Trophoblast cell (in vitro differentiated cells and primary cell): ENCODE results near the gene CHRM5.

Source experiments
- DNase-seq, 2 donors: peaks; one replicate each; pipeline ENCODE4 v3.0.0-alpha.2; 2016
- H2AFZ ChIP-seq: 2 replicates; pipeline ENCODE4 v1.6.1; 2013; ENCODE audit warnings: low read length, moderate library complexity, mild to moderate bottlenecking; ENCODE audit not compliant: insufficient read depth, poor library complexity
- H2AK5ac ChIP-seq: 2 replicates; pipeline ENCODE4 v1.6.1; 2013; ENCODE audit warnings: mild to moderate bottlenecking, low read length
- H2BK120ac ChIP-seq: 2 replicates; pipeline ENCODE4 v1.6.1; 2013; ENCODE audit warnings: low read length, mild to moderate bottlenecking, moderate library complexity; ENCODE audit not compliant: insufficient read depth, poor library complexity
- H2BK12ac ChIP-seq: 2 replicates; pipeline ENCODE4 v1.6.1; 2013; ENCODE audit warnings: mild to moderate bottlenecking, low read length, moderate library complexity
- H2BK5ac ChIP-seq: 2 replicates; pipeline ENCODE4 v1.6.1; 2013; ENCODE audit warnings: low read length, low read depth, moderate library complexity, mild to moderate bottlenecking; ENCODE audit not compliant: poor library complexity
- H3K14ac ChIP-seq: 2 replicates; pipeline ENCODE4 v1.6.1; 2013; ENCODE audit warnings: mild to moderate bottlenecking, low read length
- H3K18ac ChIP-seq: 2 replicates; pipeline ENCODE4 v1.6.1; 2013; ENCODE audit warnings: mild to moderate bottlenecking, low read length
- H3K23ac ChIP-seq: 2 replicates; pipeline ENCODE4 v1.6.1; 2013; ENCODE audit warnings: low read length
- H3K27ac ChIP-seq: 2 replicates; pipeline ENCODE4 v1.5.1; 2013; ENCODE audit warnings: low read depth, mild to moderate bottlenecking, inconsistent platforms, low read length, moderate library complexity
- H3K27me3 ChIP-seq: 2 replicates; pipeline ENCODE4 v1.6.1; 2013; ENCODE audit warnings: inconsistent platforms, mild to moderate bottlenecking, low read length, moderate library complexity; ENCODE audit not compliant: insufficient read depth
- H3K36me3 ChIP-seq, 2 experiments: 1 replicate in 1 of 2; 2 replicates in 1 of 2; pipeline ENCODE4 v1.6.1; 2013; ENCODE audit warnings: low read length in 2 of 2, mild to moderate bottlenecking in 2 of 2, moderate library complexity in 1 of 2; ENCODE audit not compliant: insufficient read depth in 2 of 2, control insufficient read depth in 1 of 2
- H3K4ac ChIP-seq: 2 replicates; pipeline ENCODE4 v1.6.1; 2013; ENCODE audit warnings: low read depth, mild to moderate bottlenecking, low read length, moderate library complexity
- H3K4me1 ChIP-seq, 2 experiments: 1 replicate in 1 of 2; 2 replicates in 1 of 2; pipeline ENCODE4 v1.6.1; 2013; ENCODE audit warnings: low read length in 2 of 2, mild to moderate bottlenecking in 2 of 2, moderate library complexity in 1 of 2; ENCODE audit not compliant: insufficient read depth in 2 of 2, control insufficient read depth in 1 of 2
- H3K4me2 ChIP-seq: 2 replicates; pipeline ENCODE4 v1.6.1; 2013; ENCODE audit warnings: inconsistent platforms, mild to moderate bottlenecking, low read length, moderate library complexity
- H3K4me3 ChIP-seq: 2 replicates; pipeline ENCODE4 v1.5.1; 2013; ENCODE audit warnings: mild to moderate bottlenecking, low read depth, low read length, inconsistent platforms
- H3K79me1 ChIP-seq: one replicate; pipeline ENCODE4 v1.6.1; 2013; ENCODE audit warnings: low read length
- H3K79me2 ChIP-seq: 2 replicates; pipeline ENCODE4 v1.6.1; 2013; ENCODE audit warnings: low read length, mild to moderate bottlenecking; ENCODE audit not compliant: control insufficient read depth, insufficient read depth, poor library complexity
- H3K9ac ChIP-seq: 2 replicates; pipeline ENCODE4 v1.6.1; 2013; ENCODE audit warnings: mild to moderate bottlenecking, low read length
- H3K9me3 ChIP-seq: 2 replicates; pipeline ENCODE4 v1.6.1; 2013; ENCODE audit warnings: low read depth, mild to moderate bottlenecking, control low read depth, inconsistent platforms, low read length; ENCODE audit not compliant: insufficient read depth
- H4K12ac ChIP-seq: 2 replicates; pipeline ENCODE4 v1.6.1; 2013; ENCODE audit warnings: low read depth, mild to moderate bottlenecking, low read length, moderate library complexity
- H4K8ac ChIP-seq: 2 replicates; pipeline ENCODE4 v1.6.1; 2013; ENCODE audit warnings: low read depth, mild to moderate bottlenecking, low read length, moderate library complexity
- H4K91ac ChIP-seq: one replicate; pipeline ENCODE4 v1.6.1; 2013; ENCODE audit warnings: low read depth, mild to moderate bottlenecking, low read length, moderate library complexity
- WGBS: extraction: QIAGEN DNeasy Blood & Tissue Kit; methylation state at CpG from one replicate; pipeline ENCODE4 v1.1.7; 2013; ENCODE audit warnings: missing lambda C conversion rate; ENCODE audit not compliant: insufficient read length, insufficient coverage; ENCODE audit errors: extremely low coverage; 5-methylcytosine and 5-hydroxymethylcytosine counted together

The CHRM5 gene

DNA sequence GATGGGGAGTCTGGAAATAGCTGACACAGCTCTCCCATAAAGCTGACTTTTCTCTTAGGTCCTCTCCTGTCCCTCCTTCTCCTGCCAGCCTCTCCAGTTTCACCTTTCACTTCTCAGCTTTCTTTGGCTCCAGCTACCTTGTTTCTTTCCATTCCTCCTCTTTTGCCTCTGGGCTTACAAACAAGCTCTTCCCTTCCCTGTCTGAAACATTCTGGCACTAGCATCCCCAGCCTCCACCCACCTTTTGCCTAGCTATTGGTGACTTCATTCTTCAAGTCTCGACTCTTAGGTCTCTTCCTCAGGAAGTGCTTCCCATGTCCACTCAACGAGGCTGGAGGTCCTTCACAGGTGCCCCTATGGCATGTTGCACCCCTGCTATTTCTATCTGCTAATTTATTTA, 91.2 kb downstream of the CHRM5 start:
- no peak overlapping the region for H3K27ac ChIP-seq
- no peak overlapping the region for H3K23ac ChIP-seq
- no peak overlapping the region for H2BK5ac ChIP-seq
- H4K91ac ChIP-seq, result no peak overlapping the region
- no peaks in the 10 kb centered on the region for H3K79me1 ChIP-seq
- H2BK12ac ChIP-seq, result no peak overlapping the region
- no peak overlapping the region for H3K4me3 ChIP-seq
- DNase-seq, result peak; percentile 61 to 75
- H3K14ac ChIP-seq, result no peak overlapping the region
- no peak overlapping the region for H3K4me2 ChIP-seq
- H4K12ac ChIP-seq, result no peak overlapping the region
- H2AK5ac ChIP-seq, result no peak overlapping the region
- no peak overlapping the region for H2BK120ac ChIP-seq
- WGBS, result no CpG with 5 or more reads among the region's 2 CpGs
- no peaks in the 10 kb centered on the region for H3K79me2 ChIP-seq
- no peak overlapping the region for H2AFZ ChIP-seq
- no peak overlapping the region for H4K8ac ChIP-seq
- H3K36me3 ChIP-seq, result no peaks in the 10 kb centered on the region
- H3K18ac ChIP-seq, result no peak overlapping the region
- H3K4me1 ChIP-seq, result no peaks in the 10 kb centered on the region
- no peaks in the 10 kb centered on the region for H3K27me3 ChIP-seq
- no peaks in the 10 kb centered on the region for H3K9me3 ChIP-seq
- no peak overlapping the region for H3K4ac ChIP-seq
- no peak overlapping the region for H3K9ac ChIP-seq

DNA sequence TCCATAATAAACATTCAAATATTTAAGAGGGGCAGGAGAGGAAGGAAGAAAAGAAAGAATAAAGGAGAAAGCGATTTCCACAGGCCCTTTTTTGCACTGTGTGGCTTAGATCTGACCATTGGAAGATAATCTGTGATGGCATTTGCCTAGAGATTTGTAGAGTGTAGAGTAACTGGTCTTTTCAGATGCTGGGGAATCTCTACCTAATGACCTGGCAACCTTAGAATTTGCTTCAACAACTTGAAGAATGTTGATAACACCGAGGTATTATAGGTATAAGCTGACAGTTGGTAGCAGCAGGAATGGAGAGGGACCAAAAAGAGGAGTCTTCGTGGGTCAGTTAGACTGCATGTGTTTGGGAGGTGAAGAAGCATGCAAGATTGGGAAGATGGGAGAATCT, 91.6 kb downstream of the CHRM5 start:
- Histone ChIP-seq H3K18ac (no peak overlapping the region), H3K79me1 (no peaks in the 10 kb centered on the region), H4K12ac (no peak overlapping the region), H2AK5ac (no peak overlapping the region), H3K27ac (no peak overlapping the region), H3K4me2 (no peak overlapping the region), H2BK5ac (no peak overlapping the region), H4K8ac (no peak overlapping the region), H3K14ac (no peak overlapping the region), H2BK12ac (no peak overlapping the region), H3K4ac (no peak overlapping the region), H3K23ac (no peak overlapping the region), H3K27me3 (no peaks in the 10 kb centered on the region), H3K36me3 (no peaks in the 10 kb centered on the region), H4K91ac (no peak overlapping the region), H3K79me2 (no peaks in the 10 kb centered on the region), H3K9ac (no peak overlapping the region), H2AFZ (no peak overlapping the region), H2BK120ac (no peak overlapping the region), H3K4me1 (no peaks in the 10 kb centered on the region), H3K9me3 (no peaks in the 10 kb centered on the region), H3K4me3 (no peak overlapping the region)
- no CpG with 5 or more reads among the region's 3 CpGs for WGBS
- peak; percentile 58 to 92 for DNase-seq

DNA sequence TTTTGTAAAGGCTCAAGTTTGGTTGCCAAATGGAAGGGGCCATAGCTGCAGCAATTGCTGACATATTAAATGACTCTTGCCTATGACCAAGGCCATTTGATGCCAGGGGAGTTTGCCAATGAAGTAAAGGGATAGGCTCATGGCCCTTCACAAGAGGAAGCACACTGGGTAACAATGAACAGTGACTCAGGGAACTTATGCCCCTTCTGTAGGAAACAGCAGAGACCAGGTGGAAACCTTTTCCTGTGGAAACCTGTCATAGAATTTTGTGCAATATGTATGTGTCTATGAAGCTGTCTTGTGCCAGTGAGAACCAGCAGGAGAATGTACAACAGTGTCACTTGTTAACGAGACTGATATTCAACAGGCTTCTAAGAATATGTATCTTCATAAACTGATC, 96.1 kb downstream of the CHRM5 start:
- H4K12ac ChIP-seq, result no peak overlapping the region
- no peaks in the 10 kb centered on the region for H3K79me2 ChIP-seq
- no peaks in the 10 kb centered on the region for H3K9me3 ChIP-seq
- H3K23ac ChIP-seq, result no peak overlapping the region
- no peak overlapping the region for H3K4me3 ChIP-seq
- H4K91ac ChIP-seq, result no peak overlapping the region
- H3K27ac ChIP-seq, result no peak overlapping the region
- H3K18ac ChIP-seq, result no peak overlapping the region
- H3K27me3 ChIP-seq, result no peaks in the 10 kb centered on the region
- no peak overlapping the region for H2AFZ ChIP-seq
- DNase-seq, result no peak
- H3K79me1 ChIP-seq, result no peaks in the 10 kb centered on the region
- no peak overlapping the region for H3K4me2 ChIP-seq
- H3K14ac ChIP-seq, result no peak overlapping the region
- no CpG with 5 or more reads among the region's 1 CpG for WGBS
- no peaks in the 10 kb centered on the region for H3K4me1 ChIP-seq
- no peak overlapping the region for H2BK120ac ChIP-seq
- no peak overlapping the region for H2AK5ac ChIP-seq
- H2BK12ac ChIP-seq, result no peak overlapping the region
- no peak overlapping the region for H4K8ac ChIP-seq
- no peak overlapping the region for H3K9ac ChIP-seq
- no peak overlapping the region for H3K4ac ChIP-seq
- no peak overlapping the region for H2BK5ac ChIP-seq
- H3K36me3 ChIP-seq, result no peaks in the 10 kb centered on the region

DNA sequence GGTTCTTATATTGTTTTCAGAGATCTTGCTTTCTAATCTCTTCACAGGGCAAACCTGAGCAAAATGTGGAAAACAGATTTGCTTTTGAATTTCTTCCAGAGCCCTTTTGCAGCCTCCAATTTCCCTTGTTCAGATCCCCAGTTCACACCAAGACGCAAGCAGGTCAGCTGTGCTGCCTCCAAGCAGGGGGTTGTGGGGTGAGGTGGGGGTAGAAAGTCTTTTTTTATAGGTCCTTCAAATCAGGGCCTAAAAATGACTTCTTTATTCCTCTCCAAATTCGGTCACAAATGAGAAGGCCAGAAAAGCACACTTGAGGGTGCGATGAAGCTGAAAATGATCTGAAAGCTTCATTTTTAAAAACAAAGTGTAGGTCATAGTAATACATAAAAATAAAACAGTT, 97.0 kb downstream of the CHRM5 start:
- H4K8ac ChIP-seq, result no peak overlapping the region
- H3K4me2 ChIP-seq, result no peak overlapping the region
- H4K12ac ChIP-seq, result no peak overlapping the region
- no CpG with 5 or more reads among the region's 3 CpGs for WGBS
- H3K36me3 ChIP-seq, result no peaks in the 10 kb centered on the region
- H3K4ac ChIP-seq, result no peak overlapping the region
- DNase-seq, result no peak
- H3K79me1 ChIP-seq, result no peaks in the 10 kb centered on the region
- no peak overlapping the region for H3K4me3 ChIP-seq
- no peak overlapping the region for H3K9ac ChIP-seq
- no peak overlapping the region for H3K23ac ChIP-seq
- H3K9me3 ChIP-seq, result no peaks in the 10 kb centered on the region
- no peaks in the 10 kb centered on the region for H3K27me3 ChIP-seq
- H3K4me1 ChIP-seq, result no peaks in the 10 kb centered on the region
- H3K18ac ChIP-seq, result no peak overlapping the region
- H2AFZ ChIP-seq, result no peak overlapping the region
- no peak overlapping the region for H4K91ac ChIP-seq
- no peaks in the 10 kb centered on the region for H3K79me2 ChIP-seq
- no peak overlapping the region for H2BK120ac ChIP-seq
- H3K14ac ChIP-seq, result no peak overlapping the region
- H3K27ac ChIP-seq, result no peak overlapping the region
- no peak overlapping the region for H2BK12ac ChIP-seq
- no peak overlapping the region for H2AK5ac ChIP-seq
- H2BK5ac ChIP-seq, result no peak overlapping the region
